HepG2 (cell line): ENCODE results near the gene OSBPL3. TPM values are rescaled to one million over a fixed set of nuclear protein-coding genes. Genes with fewer than 3 reads are reported as not detected.

Source experiments
- ATAC-seq: fragments of 200-7000 bp; cut with Tn5 transposase; 3 replicates; pipeline ENCODE4 v1.9.1; 2020; ENCODE audit warnings: mild to moderate bottlenecking, moderate library complexity
- BruUV-seq: library from RNA; stranded (reverse); fragments of 400-500 nt; replicated peaks from 2 replicates; lab custom pipeline; 2021; lab: Mats Ljungman, UMichigan
- CTCF ChIA-PET: fragments of 300-600 bp; formaldehyde crosslinking; extraction: SDS; loops from one replicate; lab custom pipeline; 2021; ENCODE audit warnings: low total read pairs, inconsistent platforms, low intra/inter-chr PET ratio; lab: Yijun Ruan, JAX
- POLR2A ChIA-PET: fragments of 350-600 bp; sonication (Branson Sonifier 250); formaldehyde crosslinking; loops from one replicate; lab custom pipeline; 2020; ENCODE audit warnings: antibody characterized with exemption, inconsistent platforms; lab: Yijun Ruan, JAX
- DNase-seq: peaks from one replicate; pipeline ENCODE4 v3.0.0-alpha.2; 2015; ENCODE audit warnings: low spot score
- FAIRE-seq: peaks from 3 replicates; lab custom pipeline; 2011; peaks lifted over from hg19 to GRCh38; lab: Jason Lieb, UNC
- H2AFZ ChIP-seq: one replicate; pipeline ENCODE4 v1.6.1; 2011; ENCODE audit warnings: low read length, inconsistent platforms
- H3K27ac ChIP-seq: fragments of 300-600 bp; 3 replicates; pipeline ENCODE4 v1.8.0; 2011; ENCODE audit warnings: mixed run types, mild to moderate bottlenecking, mixed read lengths, low read length, inconsistent platforms; ENCODE audit not compliant: insufficient read depth; ENCODE audit errors: extremely low read length
- H3K27me3 ChIP-seq, 2 experiments: fragments of 200-600 bp in 1 of 2; 2 replicates in 1 of 2; 3 replicates in 1 of 2; pipeline versions ENCODE4 v1.6.0 to v1.8.0; 2011; ENCODE audit warnings: low read length in 2 of 2, mild to moderate bottlenecking in 2 of 2, moderate library complexity in 2 of 2, inconsistent platforms in 1 of 2; ENCODE audit not compliant: insufficient read depth in 2 of 2, control insufficient read depth in 1 of 2
- H3K36me3 ChIP-seq, 2 experiments: fragments of 200-600 bp in 1 of 2; replicated peaks in 1 of 2; 2 replicates in 1 of 2; 3 replicates in 1 of 2; pipeline versions ENCODE4 v1.5.1 to v1.8.0; 2011; ENCODE audit warnings: low read length in 2 of 2, inconsistent platforms in 1 of 2; ENCODE audit not compliant: insufficient read depth in 2 of 2, control insufficient read depth in 1 of 2
- H3K4me1 ChIP-seq: 2 replicates; pipeline ENCODE4 v1.5.1; 2012; ENCODE audit warnings: low read length, inconsistent platforms; ENCODE audit not compliant: insufficient read depth
- H3K4me2 ChIP-seq: 2 replicates; pipeline ENCODE4 v1.6.0; 2011; ENCODE audit warnings: low read depth, low read length, inconsistent platforms
- H3K4me3 ChIP-seq, 3 experiments: fragments of 200-600 bp in 1 of 3; sonication (generic), shearing (Covaris generic) in 1 of 3; replicated peaks in 1 of 3; 2 replicates each; pipeline ENCODE4 v1.5.1; 2011 to 2016; ENCODE audit warnings: low read length in 3 of 3, inconsistent platforms in 2 of 3, low read depth in 2 of 3, mild to moderate bottlenecking in 2 of 3, control low read depth in 1 of 3, mixed read lengths in 1 of 3; ENCODE audit not compliant: insufficient read depth in 1 of 3
- H3K79me2 ChIP-seq: one replicate; pipeline ENCODE4 v1.6.1; 2011; ENCODE audit warnings: low read length, inconsistent platforms; ENCODE audit not compliant: insufficient read depth
- H3K9ac ChIP-seq: 2 replicates; pipeline ENCODE4 v1.6.0; 2011; ENCODE audit warnings: mild to moderate bottlenecking, low read depth, low read length, inconsistent platforms; ENCODE audit not compliant: insufficient read depth
- H3K9me3 ChIP-seq: 2 replicates; pipeline ENCODE4 v1.5.1; 2012; ENCODE audit warnings: mild to moderate bottlenecking, low read length
- H4K20me1 ChIP-seq: 2 replicates; pipeline ENCODE4 v1.6.0; 2011; ENCODE audit warnings: inconsistent platforms, mild to moderate bottlenecking, low read length, moderate library complexity; ENCODE audit not compliant: insufficient read depth
- ELF1 ChIP-seq: sonication (generic); formaldehyde crosslinking; IDR thresholded peaks from 2 replicates; pipeline ENCODE4 v1.4.0; 2020; ENCODE audit warnings: missing genetic modification reagents
- PAWR ChIP-seq: sonication (generic); formaldehyde crosslinking; IDR thresholded peaks from 2 replicates; pipeline ENCODE4 v1.4.0; 2020; ENCODE audit warnings: missing genetic modification reagents, mild to moderate bottlenecking, borderline replicate concordance
- POLR2G ChIP-seq: fragments of 200-400 bp; formaldehyde crosslinking; IDR thresholded peaks from 2 replicates; pipeline ENCODE4 v1.6.1; 2018; ENCODE audit warnings: mild to moderate bottlenecking, low read depth, low read length, moderate library complexity
- RAD51 ChIP-seq: fragments of 450-650 bp; IDR thresholded peaks from 2 replicates; pipeline ENCODE4 v1.6.1; 2016; ENCODE audit warnings: borderline replicate concordance
- REXO4 ChIP-seq: sonication (generic); formaldehyde crosslinking; IDR thresholded peaks from 2 replicates; pipeline ENCODE4 v1.8.0; 2022; ENCODE audit warnings: missing genetic modification reagents, mild to moderate bottlenecking, borderline replicate concordance
- SNAI1 ChIP-seq: sonication (generic); formaldehyde crosslinking; IDR thresholded peaks from 2 replicates; pipeline ENCODE4 v1.5.0; 2020; ENCODE audit warnings: mild to moderate bottlenecking, missing genetic modification reagents, borderline replicate concordance
- TAF15 ChIP-seq: fragments of 200-400 bp; formaldehyde crosslinking; IDR thresholded peaks from one replicate; pipeline ENCODE4 v1.6.1; 2018; ENCODE audit warnings: mild to moderate bottlenecking, low read depth, low read length; ENCODE audit not compliant: poor library complexity, severe bottlenecking
- TARDBP ChIP-seq: sonication (generic); formaldehyde crosslinking; IDR thresholded peaks from 2 replicates; pipeline ENCODE4 v1.8.0; 2022; ENCODE audit warnings: mild to moderate bottlenecking, missing genetic modification reagents
- TRIM24 ChIP-seq: sonication (generic); formaldehyde crosslinking; IDR thresholded peaks from 2 replicates; pipeline ENCODE4 v1.8.0; 2022; ENCODE audit warnings: mild to moderate bottlenecking, missing genetic modification reagents
- U2AF2 ChIP-seq: fragments of 200-400 bp; formaldehyde crosslinking; IDR thresholded peaks from 2 replicates; pipeline ENCODE4 v1.6.1; 2017; ENCODE audit warnings: low read depth, mild to moderate bottlenecking, low read length
- ZFP82 ChIP-seq: sonication (generic); formaldehyde crosslinking; IDR thresholded peaks from 2 replicates; pipeline ENCODE4 v1.5.1; 2020; ENCODE audit warnings: mild to moderate bottlenecking, missing genetic modification reagents, borderline replicate concordance
- ZFP90 ChIP-seq: sonication (generic); formaldehyde crosslinking; IDR thresholded peaks from 2 replicates; pipeline ENCODE4 v1.8.0; 2022; ENCODE audit warnings: missing genetic modification reagents, mild to moderate bottlenecking, inconsistent platforms, borderline replicate concordance
- ZKSCAN8 ChIP-seq: IDR thresholded peaks from 2 replicates; pipeline ENCODE4 v1.6.1; 2016; ENCODE audit warnings: borderline replicate concordance, missing genetic modification reagents, missing compliant biosample characterization
- ZNF546 ChIP-seq: sonication (generic); formaldehyde crosslinking; conservative IDR thresholded peaks from 2 replicates; pipeline ENCODE4 v1.8.1; 2023; ENCODE audit warnings: mild to moderate bottlenecking, missing genetic modification reagents
- ZSCAN30 ChIP-seq: sonication (generic); formaldehyde crosslinking; IDR thresholded peaks from 2 replicates; pipeline ENCODE4 v1.5.0; 2020; ENCODE audit warnings: mild to moderate bottlenecking, missing genetic modification reagents
- WGBS: methylation state at CpG from one replicate; pipeline ENCODE4 v1.1.6; 2017; ENCODE audit warnings: low lambda C conversion rate; 5-methylcytosine and 5-hydroxymethylcytosine counted together
- in situ Hi-C: cut with HindIII; loops from 2 replicates; pipeline ENCODE4 v1.10.0; 2017; ENCODE audit warnings: low pct_unique_long_range_greater_than_20kb; ENCODE audit not compliant: extremely low pct_ligation_motif_present
- intact Hi-C: fragments of 100-400 bp; cut with micrococcal nuclease; formaldehyde crosslinking; loops from one replicate; pipeline ENCODE4 v1.10.0; 2022; ENCODE audit not compliant: unreplicated experiment
- polyA plus RNA-seq, 8 experiments: library from polyadenylated mRNA; depleted of rRNA in 3 of 8; stranded (reverse) in 7 of 8; unstranded in 1 of 8; fragments of >200 nt; fragmentation: Illumina TruSeq in 4 of 8; extraction: Trizol in 4 of 8; gene quantifications; 2 replicates each; pipeline versions ENCODE4 v1.2.1 to v1.2.3, GENCODE V29; 2011 to 2016; ENCODE audit warnings: low read depth in 4 of 8, missing spikeins in 1 of 8, mixed read lengths in 1 of 8; ENCODE audit not compliant: insufficient read depth in 1 of 8
- total RNA-seq, 5 experiments: library from RNA; depleted of rRNA; stranded (reverse); fragments of >200 nt; fragmentation: Illumina TruSeq; extraction: Trizol; gene quantifications; 2 replicates each; pipeline ENCODE4 v1.2.3, GENCODE V29; 2016; ENCODE audit warnings: low read depth in 1 of 5

Gene OSBPL3
- total and polyA plus RNA-seq, 2 of the 13 experiments (the other 11 are each of a cell fraction or from before 2014, with no cell fraction given), result 8.8 to 28.9 TPM

- TF ChIP-seq RAD51, result no peak
- TF ChIP-seq REXO4, result no peak
- TF ChIP-seq POLR2G, result no peak
- TF ChIP-seq TRIM24 (CRISPR knock-in tag), result no peak
- no peak for TF ChIP-seq ZFP90 (CRISPR knock-in tag)
- TF ChIP-seq ZFP82 (CRISPR knock-in tag), result no peak
- TF ChIP-seq, all 625 proteins: peak for 0
Measured at GRCh38 chr7:24764011-24764410, 216.0 kb downstream of the OSBPL3 start (continued).

GRCh38 chr7:24763303-24763901 lies 216.6 kb downstream of the OSBPL3 start:
- intact Hi-C loops, result no loop called here
- no peak for TF ChIP-seq TARDBP (CRISPR knock-in tag)
- TF ChIP-seq ZNF546 (CRISPR knock-in tag), result no peak
- TF ChIP-seq ZSCAN30 (CRISPR knock-in tag), result no peak
- TF ChIP-seq PAWR (CRISPR knock-in tag), result no peak
- no peak for TF ChIP-seq ZKSCAN8 (CRISPR knock-in tag)
- TF ChIP-seq ELF1 (CRISPR knock-in tag), result no peak
- no peak for TF ChIP-seq SNAI1 (CRISPR knock-in tag)
- TF ChIP-seq TAF15, result no peak
- no peak for TF ChIP-seq U2AF2
- ATAC-seq (no peak), DNase-seq (no peak), FAIRE-seq (no peak)
- Histone ChIP-seq H3K4me2 (no peak overlapping the region), H3K4me1 (peaks cover 4% of the 10 kb centered on the region), H3K4me3 (no peak overlapping the region), H3K79me2 (no peaks in the 10 kb centered on the region), H3K36me3 (no peaks in the 10 kb centered on the region), H3K27me3 (no peaks in the 10 kb centered on the region), H2AFZ (no peak overlapping the region), H3K9ac (no peak overlapping the region), H4K20me1 (no peaks in the 10 kb centered on the region), H3K9me3 (no peaks in the 10 kb centered on the region), H3K27ac (no peak overlapping the region)
- ChIA-PET POLR2A (no interaction called here), CTCF (no interaction called here)
- in situ Hi-C loops, result no loop called here
- no TSS peak for BruUV-seq
- WGBS, result 80% methylated on average over 5 of the region's 5 CpGs
